ENCODE measurements around the gene UFSP2.

Gene UFSP2, protein sequence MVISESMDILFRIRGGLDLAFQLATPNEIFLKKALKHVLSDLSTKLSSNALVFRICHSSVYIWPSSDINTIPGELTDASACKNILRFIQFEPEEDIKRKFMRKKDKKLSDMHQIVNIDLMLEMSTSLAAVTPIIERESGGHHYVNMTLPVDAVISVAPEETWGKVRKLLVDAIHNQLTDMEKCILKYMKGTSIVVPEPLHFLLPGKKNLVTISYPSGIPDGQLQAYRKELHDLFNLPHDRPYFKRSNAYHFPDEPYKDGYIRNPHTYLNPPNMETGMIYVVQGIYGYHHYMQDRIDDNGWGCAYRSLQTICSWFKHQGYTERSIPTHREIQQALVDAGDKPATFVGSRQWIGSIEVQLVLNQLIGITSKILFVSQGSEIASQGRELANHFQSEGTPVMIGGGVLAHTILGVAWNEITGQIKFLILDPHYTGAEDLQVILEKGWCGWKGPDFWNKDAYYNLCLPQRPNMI

DNA sequence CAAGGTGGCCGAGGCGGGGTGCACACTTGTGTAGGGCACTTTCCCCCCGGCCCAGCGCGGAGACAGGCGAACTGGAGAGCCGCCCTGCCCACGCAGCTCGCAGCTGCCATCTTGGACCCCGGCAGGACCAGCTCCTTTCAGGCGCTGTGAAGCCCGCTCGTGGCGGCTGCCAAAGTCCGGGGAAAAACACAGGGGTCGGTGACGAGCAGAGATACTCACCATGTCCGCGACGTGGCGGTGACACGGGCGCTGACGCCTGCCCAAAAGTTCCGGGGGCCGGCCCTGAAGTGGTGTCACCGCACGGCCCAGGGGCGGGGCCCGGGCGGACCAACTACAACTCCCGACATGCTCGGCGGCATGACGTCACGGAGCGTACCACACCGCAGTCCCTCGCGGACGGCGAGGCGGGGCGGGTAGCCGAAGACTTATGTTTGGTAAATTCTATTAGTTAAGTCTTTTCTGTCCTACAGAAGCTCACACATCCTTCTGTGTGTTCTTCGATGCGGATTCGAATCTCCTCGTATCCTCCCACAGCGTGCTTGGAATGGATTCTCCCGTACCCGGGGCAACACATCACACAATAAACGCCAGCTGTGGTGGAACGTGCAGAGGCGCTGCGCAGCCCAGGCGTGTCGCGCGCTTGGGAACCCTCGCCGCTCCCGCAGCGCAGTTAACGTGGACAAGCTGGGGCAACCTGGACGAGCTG, at the start of gene UFSP2:
TSS of gene UFSP2 (minus strand) at position 318 of the 706 bp plus-strand sequence. CDS start at position 222, 96 bp downstream.
- TF ChIP-seq, protein P1, sequence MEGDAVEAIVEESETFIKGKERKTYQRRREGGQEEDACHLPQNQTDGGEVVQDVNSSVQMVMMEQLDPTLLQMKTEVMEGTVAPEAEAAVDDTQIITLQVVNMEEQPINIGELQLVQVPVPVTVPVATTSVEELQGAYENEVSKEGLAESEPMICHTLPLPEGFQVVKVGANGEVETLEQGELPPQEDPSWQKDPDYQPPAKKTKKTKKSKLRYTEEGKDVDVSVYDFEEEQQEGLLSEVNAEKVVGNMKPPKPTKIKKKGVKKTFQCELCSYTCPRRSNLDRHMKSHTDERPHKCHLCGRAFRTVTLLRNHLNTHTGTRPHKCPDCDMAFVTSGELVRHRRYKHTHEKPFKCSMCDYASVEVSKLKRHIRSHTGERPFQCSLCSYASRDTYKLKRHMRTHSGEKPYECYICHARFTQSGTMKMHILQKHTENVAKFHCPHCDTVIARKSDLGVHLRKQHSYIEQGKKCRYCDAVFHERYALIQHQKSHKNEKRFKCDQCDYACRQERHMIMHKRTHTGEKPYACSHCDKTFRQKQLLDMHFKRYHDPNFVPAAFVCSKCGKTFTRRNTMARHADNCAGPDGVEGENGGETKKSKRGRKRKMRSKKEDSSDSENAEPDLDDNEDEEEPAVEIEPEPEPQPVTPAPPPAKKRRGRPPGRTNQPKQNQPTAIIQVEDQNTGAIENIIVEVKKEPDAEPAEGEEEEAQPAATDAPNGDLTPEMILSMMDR (conservative IDR thresholded peaks at IDR 0.05; ENCODE audit: control insufficient read depth, insufficient read depth, low read depth, low read length): no peak
- peak; percentile 87 for DNase-seq (ENCODE audit: low read depth)
- H3K4me3 ChIP-seq (ENCODE audit: control insufficient read depth, low read depth, low read length): peak within 1 kb of the TSS; percentile 95

DNA sequence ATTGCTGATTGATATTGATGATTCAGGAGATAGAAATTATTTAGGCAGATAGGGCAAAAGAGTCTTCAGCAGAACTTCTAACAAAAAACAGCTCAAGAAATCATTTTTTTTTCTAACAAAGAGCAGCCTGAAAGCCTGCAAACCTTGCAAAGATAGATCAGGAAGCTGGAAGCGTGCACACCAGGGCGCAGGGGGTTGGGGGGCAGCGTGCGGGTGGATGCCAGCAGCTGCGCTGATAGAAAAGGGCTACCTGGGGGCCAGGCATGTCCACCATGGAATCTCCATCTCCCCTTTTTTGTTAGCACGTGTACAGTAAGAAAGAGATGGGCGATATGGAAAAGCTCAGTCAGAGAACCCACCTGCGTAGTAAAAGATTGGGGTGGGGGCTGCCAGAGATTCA, 47.5 kb upstream of the UFSP2 start:
- no peak for DNase-seq (ENCODE audit: low read depth)

DNA sequence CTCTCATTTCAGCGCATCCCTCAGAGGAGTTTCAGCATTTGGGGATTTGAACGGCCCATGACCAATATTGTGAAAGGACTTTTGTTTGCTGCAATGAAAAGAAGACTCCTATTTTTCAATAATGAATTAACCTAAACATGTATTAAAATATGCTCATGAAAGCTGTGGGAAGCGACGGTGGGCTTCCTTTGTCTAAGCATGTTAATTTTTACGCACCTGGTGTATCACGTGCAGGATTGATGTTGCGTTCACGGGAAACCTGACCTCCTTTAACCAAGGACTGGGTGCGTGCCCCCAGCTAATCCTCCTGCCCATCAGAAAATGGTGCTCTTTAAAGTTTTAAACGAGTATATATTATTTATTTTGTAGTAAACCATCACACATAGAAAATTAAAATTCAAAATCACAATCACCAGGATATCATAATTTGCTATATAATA, 46.4 kb upstream of the UFSP2 start:
- DNase-seq (ENCODE audit: low read depth): no peak
- TF ChIP-seq, protein P1 (conservative IDR thresholded peaks at IDR 0.05; ENCODE audit: control insufficient read depth, insufficient read depth, low read depth, low read length): no peak
- peak overlapping the region; percentile 57 for H3K4me3 ChIP-seq (ENCODE audit: control insufficient read depth, low read depth, low read length)

More for the DNA sequence above, 47.5 kb upstream of the UFSP2 start:
- no peak overlapping the region for H3K4me3 ChIP-seq (ENCODE audit: control insufficient read depth, low read depth, low read length)
- TF ChIP-seq, protein P1 (conservative IDR thresholded peaks at IDR 0.05; ENCODE audit: control insufficient read depth, insufficient read depth, low read depth, low read length): no peak

DNA sequence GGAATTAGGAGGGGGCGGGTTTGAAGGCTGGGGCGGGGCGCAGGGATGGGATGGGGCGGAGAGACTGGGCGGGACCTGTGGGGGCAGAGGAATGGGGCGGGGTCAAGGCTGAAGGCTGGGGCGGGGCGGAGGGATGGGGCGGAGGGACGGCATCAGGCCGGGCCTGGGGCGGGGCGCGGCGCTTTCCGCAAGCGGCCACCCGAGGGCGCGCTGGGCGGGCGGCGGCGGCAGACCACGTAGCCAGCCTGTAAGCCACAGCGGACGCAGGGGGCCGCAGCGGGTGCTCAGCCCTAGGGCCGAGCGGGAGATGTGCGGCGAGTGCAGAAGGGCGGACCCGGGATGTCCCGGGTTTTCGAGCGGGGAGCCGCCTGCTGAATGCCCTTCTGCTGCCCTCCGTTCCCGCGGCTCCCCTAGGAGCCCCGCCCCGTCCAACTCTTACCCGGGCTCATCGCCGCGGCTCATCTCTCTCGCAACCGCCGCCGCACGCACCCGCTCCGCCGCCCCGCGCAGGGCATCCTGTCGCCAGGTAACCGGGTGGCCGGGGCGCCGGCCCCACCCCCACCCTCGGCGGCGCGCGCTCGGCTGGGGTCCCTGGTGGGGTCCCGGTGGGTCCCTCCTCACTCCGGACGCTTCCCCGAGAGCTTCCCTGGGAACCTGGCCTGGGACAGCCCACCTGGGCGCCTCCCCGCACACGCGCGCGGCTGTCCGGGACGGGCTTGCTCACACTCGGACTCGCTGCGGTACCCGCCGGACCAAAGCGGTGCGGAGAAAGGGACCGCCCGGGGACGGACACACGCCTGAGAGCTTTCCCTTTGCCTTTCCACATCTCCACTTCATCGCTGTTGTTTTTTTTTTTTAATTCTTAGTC, 45.7 kb upstream of the UFSP2 start, which contains the start of gene CCDC110:
TSS of gene CCDC110 (minus strand) at position 499 of the 868 bp plus-strand sequence. CDS start at position 449, 50 bp downstream.
- TF ChIP-seq, protein P1 (conservative IDR thresholded peaks at IDR 0.05; ENCODE audit: control insufficient read depth, insufficient read depth, low read depth, low read length): no peak
- DNase-seq (ENCODE audit: low read depth): peak; percentile 94
- H3K4me3 ChIP-seq (ENCODE audit: control insufficient read depth, low read depth, low read length): peak within 1 kb of the TSS; percentile 80

DNA sequence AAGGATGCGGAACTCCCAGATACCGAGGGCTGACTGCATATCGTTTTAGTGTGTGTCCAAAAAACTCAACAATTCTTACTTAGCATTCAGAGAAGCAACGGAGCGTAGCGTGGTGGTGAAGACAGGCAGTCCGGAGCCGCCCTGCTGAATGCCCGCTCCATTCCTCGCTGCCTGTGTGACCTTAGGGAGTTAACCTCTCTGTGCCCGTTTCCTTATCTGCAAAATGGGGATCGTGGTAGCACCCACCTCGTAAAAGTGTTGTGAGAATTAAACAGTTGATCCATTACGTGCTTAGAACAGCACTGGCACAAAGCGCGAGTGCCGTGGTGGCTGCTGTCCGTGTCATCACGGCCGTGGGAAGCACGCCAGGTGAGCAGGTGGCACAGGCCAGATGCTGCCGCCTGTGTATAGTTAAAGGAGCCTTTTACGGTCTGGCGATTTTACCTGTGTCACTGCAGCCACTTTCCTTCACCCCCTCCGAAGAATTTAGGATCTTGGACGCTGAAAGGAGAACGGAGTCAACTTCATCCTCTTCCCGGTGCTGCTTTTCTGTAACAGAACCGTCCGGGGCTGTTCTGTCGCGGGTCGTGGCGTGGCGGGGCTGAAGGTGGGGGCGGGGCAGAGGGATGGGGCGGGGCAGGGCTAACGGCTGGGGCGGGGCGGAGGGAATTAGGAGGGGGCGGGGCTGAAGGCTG, 44.9 kb upstream of the UFSP2 start:
- peak; percentile 13 for DNase-seq (ENCODE audit: low read depth)
- TF ChIP-seq, protein P1 (conservative IDR thresholded peaks at IDR 0.05; ENCODE audit: control insufficient read depth, insufficient read depth, low read depth, low read length): no peak
- H3K4me3 ChIP-seq (ENCODE audit: control insufficient read depth, low read depth, low read length): peak overlapping the region; percentile 80
